Endometrium (tissue), 2 donors: ENCODE measurements around the gene PTS.
"Not testable (repeated sequence)": the region's sequence is repeated elsewhere in the genome, so short reads cannot be mapped to it uniquely, and the experiment has no call there.

Experiments used
- FAIRE-seq: peaks from 2 replicates; lab custom pipeline; 2012; peaks lifted over from hg19 to GRCh38; lab: Jason Lieb, UNC
- donor health status: control.
- donor health status: control.

PTS gene

GRCh38 chr11:112226062-112226830, at the start of gene PTS:
Gene PTS (plus strand): TSS chr11:112226428. CDS start chr11:112226444, 16 bp downstream.
- no peak for FAIRE-seq

DNA sequence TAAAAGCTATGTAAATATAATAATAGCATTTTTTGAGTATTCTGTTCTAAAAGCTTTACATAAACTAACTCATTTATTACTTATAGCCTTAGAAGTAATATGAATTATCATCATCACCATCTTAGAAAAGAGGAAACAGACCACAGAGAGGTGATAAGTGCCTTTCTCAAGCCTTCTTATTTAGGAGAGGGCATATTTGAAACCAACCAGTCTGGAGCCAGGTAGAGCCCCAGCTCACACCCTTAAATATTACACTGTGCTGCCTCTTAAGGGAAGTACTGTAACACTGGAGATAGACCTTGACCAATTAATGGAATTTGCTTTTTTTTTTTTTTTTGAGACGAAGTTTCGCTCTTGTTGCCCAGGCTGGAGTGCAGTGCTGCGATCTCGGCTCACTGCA, 48.6 kb upstream of the PTS start:
- FAIRE-seq: no peak

GRCh38 chr11:112178428-112178827, 47.8 kb upstream of the PTS start:
- FAIRE-seq: no peak

- FAIRE-seq: no peak
Measured at GRCh38 chr11:112178936-112179335, 47.3 kb upstream of the PTS start.

DNA sequence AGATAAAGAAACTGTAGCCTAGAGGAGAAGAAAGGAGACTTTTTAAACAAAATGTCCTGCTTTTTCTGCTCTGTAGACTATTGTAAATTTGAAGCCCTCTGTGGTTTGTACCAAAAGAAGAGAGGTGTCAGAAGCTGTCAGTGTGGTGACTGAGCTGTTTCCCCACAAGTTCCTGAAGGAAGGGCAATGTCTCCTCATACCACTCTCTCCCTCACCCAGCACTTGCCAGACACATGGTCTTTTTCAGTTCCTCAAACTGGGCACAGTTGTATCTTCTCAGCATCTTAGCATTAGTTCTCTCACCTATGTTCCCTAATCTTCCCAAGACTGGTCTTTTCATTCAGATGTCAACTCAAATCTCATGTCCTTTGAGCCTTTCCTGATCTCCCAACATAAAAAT, 46.6 kb upstream of the PTS start:
- FAIRE-seq: no peak

GRCh38 chr11:112182867-112183266, 43.4 kb upstream of the PTS start:
- FAIRE-seq: no peak

- FAIRE-seq: no peak
Measured at GRCh38 chr11:112185883-112186282, 40.3 kb upstream of the PTS start.

DNA sequence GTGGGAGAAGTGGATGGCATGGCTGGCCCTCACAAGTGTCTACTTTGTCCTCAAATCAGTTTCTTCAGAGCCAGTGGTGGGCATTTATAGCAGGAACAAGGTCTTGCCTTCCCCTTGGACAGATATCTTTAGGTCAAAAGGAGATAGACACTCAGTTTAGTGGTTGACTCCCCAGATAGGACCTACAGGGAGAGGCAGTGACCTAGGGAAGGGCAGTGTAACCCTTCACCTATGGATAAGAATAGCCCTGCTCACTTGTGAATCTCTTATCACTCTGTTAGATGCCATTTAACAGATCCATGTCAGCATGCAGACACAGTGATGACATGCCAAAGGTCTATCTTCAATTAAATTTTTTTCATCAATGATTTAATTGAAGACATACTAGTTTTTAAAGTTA, 39.9 kb upstream of the PTS start:
- no peak for FAIRE-seq

- FAIRE-seq: not testable (repeated sequence)
Measured at GRCh38 chr11:112195113-112195512, 31.1 kb upstream of the PTS start.

DNA sequence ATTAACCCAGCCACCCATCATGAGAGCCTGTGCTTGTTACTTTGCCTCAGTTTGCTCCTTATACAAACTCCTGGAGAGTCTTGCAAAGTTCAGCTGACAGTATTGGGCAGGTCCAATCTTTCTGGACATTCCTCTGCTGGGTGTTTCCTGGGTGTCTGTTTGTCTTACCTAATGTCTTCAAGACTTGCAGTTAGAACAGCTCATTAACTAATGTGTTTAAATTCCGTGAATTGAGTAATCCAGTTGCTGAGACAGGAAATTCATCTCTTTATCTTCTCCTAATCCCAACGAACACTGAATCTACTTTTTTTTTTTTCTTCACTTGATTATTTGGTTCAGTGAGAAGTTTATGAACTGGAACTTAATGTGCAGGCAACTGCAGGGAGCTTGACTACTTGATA, 30.3 kb upstream of the PTS start:
- FAIRE-seq: no peak

- no peak for FAIRE-seq
Measured at GRCh38 chr11:112196519-112197087, 29.6 kb upstream of the PTS start.

GRCh38 chr11:112199101-112199500, 27.1 kb upstream of the PTS start:
- FAIRE-seq: not testable (repeated sequence)

DNA sequence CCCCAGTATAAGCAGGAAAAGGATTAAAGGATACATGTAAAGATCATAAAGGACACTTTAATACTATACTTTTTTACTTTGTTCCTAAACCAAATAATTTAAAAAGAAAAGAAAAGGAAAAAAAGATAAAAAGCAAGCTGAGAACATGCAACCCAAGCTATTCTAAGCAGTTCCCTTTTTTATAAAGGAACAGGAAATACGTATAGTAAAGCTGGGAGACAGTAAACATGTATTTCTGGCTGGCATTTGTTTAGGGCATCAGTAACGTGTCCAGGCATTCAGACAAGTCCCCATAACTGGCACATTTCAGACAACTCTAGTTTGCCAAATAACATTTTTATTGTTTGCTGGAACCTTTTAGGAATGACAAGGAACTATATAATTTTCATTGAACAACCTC, 26.0 kb upstream of the PTS start:
- no peak for FAIRE-seq

- no peak for FAIRE-seq
Measured at GRCh38 chr11:112206071-112206470, 20.2 kb upstream of the PTS start.

- FAIRE-seq: no peak
Measured at GRCh38 chr11:112210890-112211289, 15.3 kb upstream of the PTS start.

- no peak for FAIRE-seq
Measured at GRCh38 chr11:112211536-112211935, 14.7 kb upstream of the PTS start.

- no peak for FAIRE-seq
Measured at GRCh38 chr11:112212290-112212689, 13.9 kb upstream of the PTS start.

DNA sequence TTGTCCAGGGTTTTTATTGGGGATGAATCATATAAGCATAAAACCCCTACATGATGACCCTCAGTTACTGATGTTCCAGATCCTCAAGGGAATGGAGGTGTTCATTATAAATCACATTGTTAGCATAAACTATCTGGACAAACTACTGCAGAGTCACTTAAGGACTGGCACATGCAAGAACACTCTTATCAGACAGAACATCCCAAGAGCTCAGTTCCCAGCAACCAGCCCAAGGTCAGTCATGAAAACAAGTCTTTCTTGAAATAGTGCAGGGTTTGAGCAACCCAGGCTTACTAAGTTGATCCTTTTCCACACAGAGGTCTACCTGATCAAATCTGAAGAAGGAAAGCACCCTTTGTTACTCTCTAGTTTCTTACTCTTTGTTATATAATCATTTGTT, 13.5 kb upstream of the PTS start:
- no peak for FAIRE-seq

DNA sequence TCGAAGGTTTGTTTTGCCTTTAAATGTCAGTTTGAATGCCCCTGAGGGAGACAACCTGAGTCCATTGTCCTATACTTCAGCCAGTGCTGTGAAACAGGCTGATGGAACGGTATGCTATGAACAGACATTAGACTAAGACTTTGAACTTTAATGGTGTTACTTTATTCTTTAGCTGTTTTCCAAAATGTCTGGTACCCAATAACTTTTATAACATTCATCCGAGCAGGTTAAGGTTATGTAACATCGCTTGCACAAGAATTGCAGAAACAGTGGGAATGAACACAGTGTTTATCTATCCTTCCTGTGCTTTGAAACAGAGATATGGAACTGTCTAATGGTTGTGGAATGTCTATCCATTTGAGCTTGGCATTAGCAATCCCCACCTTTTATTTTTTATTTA, 12.5 kb upstream of the PTS start:
- no peak for FAIRE-seq

GRCh38 chr11:112215621-112216020, 10.6 kb upstream of the PTS start:
- FAIRE-seq: no peak

GRCh38 chr11:112216561-112217105, 9.6 kb upstream of the PTS start:
- FAIRE-seq: no peak

GRCh38 chr11:112219476-112220232, 6.6 kb upstream of the PTS start:
- no peak for FAIRE-seq

DNA sequence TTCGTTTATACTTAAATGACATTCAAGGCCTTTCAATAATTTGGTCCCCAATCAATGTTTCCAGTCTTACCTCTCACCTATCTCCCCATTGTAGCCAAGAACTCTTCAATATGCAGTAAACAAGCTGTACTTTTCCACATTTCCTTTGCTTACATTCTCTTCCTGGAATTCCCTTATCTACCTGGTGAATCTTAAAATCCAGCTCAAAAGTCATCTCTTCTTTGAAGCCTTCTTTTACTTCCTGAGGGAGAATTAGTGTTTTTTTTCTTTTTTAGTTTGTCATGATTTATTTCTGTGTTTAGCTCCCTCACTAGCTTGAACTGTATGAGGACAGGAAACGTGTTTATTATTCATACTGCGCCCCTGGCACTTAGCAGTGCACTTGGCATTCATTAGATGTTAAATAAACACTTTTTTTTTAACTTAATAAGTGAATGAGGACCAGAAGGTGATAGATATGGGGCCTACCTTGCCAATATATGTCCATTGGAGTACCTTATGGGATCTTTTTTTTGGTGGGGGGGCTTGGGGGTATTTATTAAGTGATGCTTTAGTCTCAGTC, 4.9 kb upstream of the PTS start:
- no peak for FAIRE-seq
